GM23338 (cell line): ENCODE results near the gene MYO7B. TPM values are rescaled to one million over a fixed set of nuclear protein-coding genes. Genes with fewer than 3 reads are reported as not detected.

Source experiments
- CTCF ChIP-seq, 2 experiments: fragments of 200-600 bp in 1 of 2; sonication (generic) in 1 of 2; conservative IDR thresholded peaks; 2 replicates each; pipeline versions ENCODE4 v1.5.1 to v1.6.1; 2016 to 2017; ENCODE audit warnings: antibody characterized with exemption in 2 of 2, low read depth in 2 of 2, mild to moderate bottlenecking in 2 of 2, moderate library complexity in 1 of 2
- JUNB ChIP-seq: IDR thresholded peaks from one replicate; pipeline ENCODE4 v1.6.1; 2016; ENCODE audit warnings: antibody characterized with exemption; ENCODE audit not compliant: unreplicated experiment
- NANOG ChIP-seq: IDR thresholded peaks from 2 replicates; pipeline ENCODE4 v1.6.1; 2016; ENCODE audit warnings: antibody characterized with exemption, borderline replicate concordance
- STAT1 ChIP-seq: IDR thresholded peaks from one replicate; pipeline ENCODE4 v1.6.1; 2016; ENCODE audit warnings: antibody characterized with exemption; ENCODE audit not compliant: unreplicated experiment
- ZNF114 ChIP-seq: fragments of 250-450 bp; sonication (Bioruptor Pico); IDR thresholded peaks from 2 replicates; pipeline ENCODE4 v1.5.0; 2020; ENCODE audit warnings: mild to moderate bottlenecking, moderate library complexity
- ZNF331 ChIP-seq: fragments of 250-450 bp; sonication (Bioruptor Pico); IDR thresholded peaks from 2 replicates; pipeline ENCODE4 v1.5.0; 2020; ENCODE audit warnings: low read depth, mild to moderate bottlenecking, moderate library complexity
- ZNF462 ChIP-seq: fragments of 250-450 bp; sonication (Bioruptor Pico); IDR thresholded peaks from 2 replicates; pipeline ENCODE4 v1.5.0; 2020; ENCODE audit warnings: mild to moderate bottlenecking, moderate library complexity
- polyA plus RNA-seq: library from polyadenylated mRNA; unstranded; fragments of >200 nt; fragmentation: Nextera tagmentation; extraction: Ambion mirVana; gene quantifications from 2 replicates; pipeline ENCODE4 v1.2.1, GENCODE V29; 2016
- total RNA-seq: library from RNA; depleted of rRNA; stranded (reverse); fragments of >200 nt; shearing (Covaris generic); gene quantifications from 2 replicates; pipeline ENCODE4 v1.2.3, GENCODE V29; 2014
- TF ChIP-seq, protein P1 (sequence below): IDR thresholded peaks from 2 replicates; pipeline ENCODE4 v1.6.1; 2016; ENCODE audit warnings: antibody characterized with exemption

Gene MYO7B
- total and polyA plus RNA-seq, 2 experiments from 2014 or later, result not detected

GRCh38 chr2:127659408-127660290, 124.2 kb downstream of the MYO7B start (continued):
- TF ChIP-seq ZNF462 (no peak), ZNF331 (no peak), CTCF (conservative IDR thresholded peaks at IDR 0.05; ENCODE audit: low read depth in 2 of 2) (no peak), JUNB (no peak), NANOG (no peak), STAT1 (no peak), ZNF114 (CRISPR knock-in tag) (no peak)
- TF ChIP-seq, protein P1, sequence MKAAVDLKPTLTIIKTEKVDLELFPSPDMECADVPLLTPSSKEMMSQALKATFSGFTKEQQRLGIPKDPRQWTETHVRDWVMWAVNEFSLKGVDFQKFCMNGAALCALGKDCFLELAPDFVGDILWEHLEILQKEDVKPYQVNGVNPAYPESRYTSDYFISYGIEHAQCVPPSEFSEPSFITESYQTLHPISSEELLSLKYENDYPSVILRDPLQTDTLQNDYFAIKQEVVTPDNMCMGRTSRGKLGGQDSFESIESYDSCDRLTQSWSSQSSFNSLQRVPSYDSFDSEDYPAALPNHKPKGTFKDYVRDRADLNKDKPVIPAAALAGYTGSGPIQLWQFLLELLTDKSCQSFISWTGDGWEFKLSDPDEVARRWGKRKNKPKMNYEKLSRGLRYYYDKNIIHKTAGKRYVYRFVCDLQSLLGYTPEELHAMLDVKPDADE, result no peak
